ENCODE measurements around the gene ASH1L. TPM values are rescaled to one million over a fixed set of nuclear protein-coding genes. Genes with fewer than 3 reads are reported as not detected.

Gene ASH1L
- total and polyA plus RNA-seq, 2 donors (not counting 3 experiments of a cell fraction or from before 2014, with no cell fraction given) = 11.6 to 29.2 TPM

DNA sequence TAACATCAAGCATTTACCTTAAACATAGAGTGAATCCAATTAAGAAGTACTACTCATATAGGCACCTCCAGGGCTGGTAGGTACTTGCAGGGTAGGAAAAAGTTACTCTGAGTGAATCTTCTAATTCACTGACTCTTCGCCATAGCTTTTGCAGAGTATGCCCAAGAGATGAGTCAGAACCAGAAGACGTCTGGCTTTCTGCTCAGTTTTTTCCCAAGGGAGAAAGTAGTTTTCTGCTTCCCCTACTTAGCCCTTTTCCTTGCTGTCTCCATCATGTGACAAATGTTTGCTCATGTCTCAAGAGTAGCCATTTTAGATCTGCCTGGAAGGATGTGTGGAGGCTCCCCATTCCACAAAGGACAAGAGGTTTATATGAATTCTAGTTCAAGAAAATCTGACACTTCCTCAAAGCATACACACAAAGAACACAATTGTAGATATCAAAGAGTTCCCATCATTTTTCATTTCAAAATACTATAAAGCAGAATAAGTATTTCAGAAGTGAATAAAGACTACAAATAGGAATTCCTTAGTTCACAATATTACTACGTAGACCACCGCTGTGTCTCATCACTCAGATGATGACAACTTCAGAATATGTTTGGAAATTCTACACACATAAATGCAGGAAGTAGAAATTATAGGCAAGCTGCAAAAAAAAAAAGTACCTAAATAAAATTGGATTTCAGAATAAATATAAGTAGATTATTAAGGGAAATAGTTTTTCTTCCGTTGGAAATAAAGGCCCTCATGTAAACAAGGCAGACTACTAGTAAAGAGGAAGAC is 98.5 kb downstream of the ASH1L start:
- DNase-seq (ENCODE audit: low read depth, low spot score) (no peak), FAIRE-seq (no peak)
- Histone ChIP-seq H3K27me3 (ENCODE audit: control insufficient read depth in 2 of 2, insufficient read depth in 2 of 2, low read length in 2 of 2) (no peaks in the 10 kb centered on the region), H3K79me2 (ENCODE audit: control insufficient read depth, insufficient read depth, low read length) (peaks cover 2% of the 10 kb centered on the region), H3K27ac (ENCODE audit: insufficient read depth, low read depth, low read length) (no peak overlapping the region), H3K4me1 (ENCODE audit: control insufficient read depth, extremely low read depth, insufficient read depth, low read length) (peaks cover 3% of the 10 kb centered on the region), H3K36me3 (ENCODE audit: control insufficient read depth in 2 of 2, extremely low read depth in 1 of 2, insufficient read depth in 2 of 2, low read length in 2 of 2) (no peaks in the 10 kb centered on the region), H3K4me3 (replicated peaks in 1 of 3; ENCODE audit: insufficient read depth in 1 of 3, low read depth in 1 of 3, low read length in 3 of 3) (no peak overlapping the region), H3K4me2 (ENCODE audit: insufficient read depth, low read length) (no peak overlapping the region), H2AFZ (ENCODE audit: low read depth, low read length) (no peak overlapping the region), H3K9me1 (replicated peaks; ENCODE audit: control insufficient read depth, extremely low read depth, insufficient read depth, low read length) (no peaks in the 10 kb centered on the region), H4K20me1 (replicated peaks; ENCODE audit: control insufficient read depth, extremely low read depth, insufficient read depth, low read length) (no peaks in the 10 kb centered on the region), H3K9ac (replicated peaks; ENCODE audit: extremely low read depth, insufficient read depth, low read length) (no peak overlapping the region), H3K9me3 (replicated peaks; ENCODE audit: control insufficient read depth, insufficient read depth, low read length) (no peaks in the 10 kb centered on the region)
- intact Hi-C loops (cut with micrococcal nuclease) = no loop called here
- dilution Hi-C loops (cut with MboI; ENCODE audit: extremely low pct_ligation_motif_present, low sequenced_read_pairs) = no loop called here
- no peak for TF ChIP-seq POLR2A (IDR thresholded peaks at IDR 0.05; ENCODE audit: low read depth, low read length)
- TF ChIP-seq GATA2 (IDR thresholded peaks at IDR 0.05; ENCODE audit: insufficient read depth, insufficient read length, low read depth, low read length) = no peak
- no TSS peak for BruUV-seq (replicated peaks)
- ChIA-PET CTCF (no interaction called here), POLR2A (no interaction called here)

DNA sequence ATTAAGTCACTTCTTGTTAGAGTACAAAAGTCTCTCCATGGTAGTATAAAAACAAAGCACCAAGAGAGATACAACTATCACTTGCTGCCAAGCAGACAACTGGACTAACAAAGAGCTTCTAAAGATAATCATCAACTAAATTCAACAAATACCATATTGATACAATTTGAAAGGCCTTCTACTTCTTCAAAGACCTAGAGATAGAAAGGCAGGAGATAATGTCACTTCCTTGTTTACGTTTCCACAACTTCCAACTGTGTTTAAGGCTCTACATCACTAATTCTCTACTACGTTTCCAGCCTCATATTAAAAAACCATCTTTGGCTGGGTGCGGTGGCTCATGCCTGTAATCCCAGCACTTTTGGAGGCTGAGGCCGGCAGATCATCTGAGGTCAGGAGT is 104.5 kb downstream of the ASH1L start:
- Histone ChIP-seq H3K9me1 (replicated peaks; ENCODE audit: control insufficient read depth, extremely low read depth, insufficient read depth, low read length) (no peaks in the 10 kb centered on the region), H3K4me1 (ENCODE audit: control insufficient read depth, extremely low read depth, insufficient read depth, low read length) (no peaks in the 10 kb centered on the region), H3K27me3 (ENCODE audit: control insufficient read depth in 2 of 2, insufficient read depth in 2 of 2, low read length in 2 of 2) (no peaks in the 10 kb centered on the region), H2AFZ (ENCODE audit: low read depth, low read length) (no peak overlapping the region), H3K79me2 (ENCODE audit: control insufficient read depth, insufficient read depth, low read length) (no peaks in the 10 kb centered on the region), H3K4me3 (replicated peaks in 1 of 3; ENCODE audit: insufficient read depth in 1 of 3, low read depth in 1 of 3, low read length in 3 of 3) (no peak overlapping the region), H3K27ac (ENCODE audit: insufficient read depth, low read depth, low read length) (no peak overlapping the region), H4K20me1 (replicated peaks; ENCODE audit: control insufficient read depth, extremely low read depth, insufficient read depth, low read length) (no peaks in the 10 kb centered on the region), H3K9ac (replicated peaks; ENCODE audit: extremely low read depth, insufficient read depth, low read length) (no peak overlapping the region), H3K4me2 (ENCODE audit: insufficient read depth, low read length) (no peak overlapping the region), H3K9me3 (replicated peaks; ENCODE audit: control insufficient read depth, insufficient read depth, low read length) (no peaks in the 10 kb centered on the region), H3K36me3 (ENCODE audit: control insufficient read depth in 2 of 2, extremely low read depth in 1 of 2, insufficient read depth in 2 of 2, low read length in 2 of 2) (peaks cover 0 to 2% of the 10 kb centered on the region in 2 experiments)
- ChIA-PET POLR2A (interaction anchor here (0.6 kb wide), 1 partner anchor 179 kb away, joined by 3 read pairs; no protein-coding TSS in a partner anchor), CTCF (interaction anchor here (0.6 kb wide), 1 partner anchor 16 kb away, joined by 3 read pairs; no protein-coding TSS in a partner anchor)
- TF ChIP-seq FOS (IDR thresholded peaks at IDR 0.05; ENCODE audit: borderline replicate concordance, insufficient read depth, low read length) (no peak), MYC (IDR thresholded peaks at IDR 0.05; ENCODE audit: low read depth, low read length) (no peak)
- FAIRE-seq (no peak), DNase-seq (ENCODE audit: low read depth, low spot score) (no peak)
- intact Hi-C loops (cut with micrococcal nuclease) = no loop called here
- dilution Hi-C loops (cut with MboI; ENCODE audit: extremely low pct_ligation_motif_present, low sequenced_read_pairs) = no loop called here
- BruUV-seq (replicated peaks) = no TSS peak

Data from endothelial cell of umbilical vein (primary cell).